K562 (cell line): ENCODE data around the gene GLB1L2. TPM values are rescaled to one million over a fixed set of nuclear protein-coding genes. Genes with fewer than 3 reads are reported as not detected.

ENCODE experiments used
- ATAC-seq: fragments of 200-7000 bp; cut with Tn5 transposase; 3 replicates; pipeline ENCODE4 v1.9.1; 2020; ENCODE audit warnings: moderate library complexity
- BruUV-seq: library from RNA; stranded (reverse); fragments of 400-500 nt; replicated peaks from 2 replicates; lab custom pipeline; 2021; lab: Mats Ljungman, UMichigan
- CTCF ChIA-PET: fragments of 300-600 bp; formaldehyde crosslinking; extraction: SDS; loops from one replicate; lab custom pipeline; 2021; ENCODE audit warnings: low intra/inter-chr PET ratio; lab: Yijun Ruan, JAX
- POLR2A ChIA-PET: fragments of 300-600, 350-650 bp; sonication (Branson Sonifier 250); formaldehyde crosslinking; extraction: SDS; loops from one replicate; lab custom pipeline; 2021; ENCODE audit warnings: antibody characterized with exemption, inconsistent platforms; lab: Yijun Ruan, JAX
- DNase-seq, 4 experiments: peaks; one replicate each; pipeline versions ENCODE4 v3.0.0 to v3.0.0-alpha.2; 2011 to 2018; ENCODE audit warnings: low spot score in 3 of 4, mixed read lengths in 3 of 4; ENCODE audit errors: extremely low read depth in 1 of 4
- FAIRE-seq: peaks from 2 replicates; lab custom pipeline; 2011; peaks lifted over from hg19 to GRCh38; lab: Jason Lieb, UNC
- H2AFZ ChIP-seq: 2 replicates; pipeline ENCODE4 v1.6.0; 2011; ENCODE audit warnings: low read depth, low read length, control low read depth, inconsistent platforms
- H3K27ac ChIP-seq: fragments of 200-600 bp; 3 replicates; pipeline ENCODE4 v1.8.0; 2011; ENCODE audit warnings: low read depth, mild to moderate bottlenecking, control low read depth, inconsistent platforms, low read length, moderate library complexity, mixed read lengths; ENCODE audit errors: extremely low read depth
- H3K27me3 ChIP-seq, 2 experiments: fragments of 300-600 bp in 1 of 2; 2 replicates in 1 of 2; 3 replicates in 1 of 2; pipeline versions ENCODE4 v1.6.0 to v1.8.0; 2011; ENCODE audit warnings: inconsistent platforms in 2 of 2, low read length in 2 of 2, mild to moderate bottlenecking in 1 of 2, mixed read lengths in 1 of 2, moderate library complexity in 1 of 2; ENCODE audit not compliant: control insufficient read depth in 2 of 2, insufficient read depth in 2 of 2
- H3K36me3 ChIP-seq: fragments of 300-600 bp; 3 replicates; pipeline ENCODE4 v1.8.0; 2011; ENCODE audit warnings: mild to moderate bottlenecking, low read length, inconsistent platforms; ENCODE audit not compliant: control insufficient read depth, insufficient read depth
- H3K4me1 ChIP-seq, 2 experiments: fragments of 200-600 bp in 1 of 2; replicated peaks in 1 of 2; 2 replicates in 1 of 2; 3 replicates in 1 of 2; pipeline versions ENCODE4 v1.5.1 to v1.8.0; 2011; ENCODE audit warnings: inconsistent platforms in 2 of 2, low read length in 2 of 2, mild to moderate bottlenecking in 1 of 2, mixed read lengths in 1 of 2, moderate library complexity in 1 of 2; ENCODE audit not compliant: control insufficient read depth in 2 of 2, insufficient read depth in 2 of 2
- H3K4me2 ChIP-seq: 2 replicates; pipeline ENCODE4 v1.6.1; 2011; ENCODE audit warnings: low read length, control low read depth, inconsistent platforms, mixed read lengths; ENCODE audit not compliant: insufficient read depth
- H3K4me3 ChIP-seq: fragments of 200-600 bp; sonication (generic), shearing (Covaris generic); 2 replicates; pipeline ENCODE4 v1.5.1; 2016; ENCODE audit warnings: control low read depth, inconsistent platforms
- H3K79me2 ChIP-seq: fragments of 200-600 bp; 3 replicates; pipeline ENCODE4 v1.8.0; 2011; ENCODE audit warnings: low read length, inconsistent platforms; ENCODE audit not compliant: control insufficient read depth, insufficient read depth
- H3K9ac ChIP-seq, 2 experiments: 2 replicates each; pipeline versions ENCODE4 v1.6.0 to v1.6.1; 2011; ENCODE audit warnings: low read depth in 2 of 2, low read length in 2 of 2, control low read depth in 1 of 2, inconsistent platforms in 1 of 2, mild to moderate bottlenecking in 1 of 2, mixed read lengths in 1 of 2; ENCODE audit not compliant: insufficient read depth in 1 of 2
- H3K9me1 ChIP-seq: one replicate; pipeline ENCODE4 v1.6.0; 2011; ENCODE audit warnings: inconsistent platforms, mild to moderate bottlenecking, low read length, moderate library complexity; ENCODE audit not compliant: control insufficient read depth, insufficient read depth
- H3K9me3 ChIP-seq: replicated peaks from 2 replicates; pipeline ENCODE4 v1.5.1; 2011; ENCODE audit warnings: low read depth, low read length, inconsistent platforms; ENCODE audit not compliant: control insufficient read depth, insufficient read depth
- H4K20me1 ChIP-seq: replicated peaks from 2 replicates; pipeline ENCODE4 v1.6.1; 2011; ENCODE audit warnings: low read length, inconsistent platforms, mixed read lengths; ENCODE audit not compliant: control insufficient read depth, insufficient read depth
- CHAMP1 ChIP-seq: fragments of 450-650 bp; IDR thresholded peaks from 2 replicates; pipeline ENCODE4 v1.6.1; 2016; ENCODE audit warnings: mild to moderate bottlenecking
- HLTF ChIP-seq: fragments of 450-650 bp; IDR thresholded peaks from 2 replicates; pipeline ENCODE4 v1.6.1; 2016
- KAT8 ChIP-seq: fragments of 450-650 bp; IDR thresholded peaks from 2 replicates; pipeline ENCODE4 v1.6.1; 2016; ENCODE audit warnings: low read depth, mild to moderate bottlenecking
- MIER1 ChIP-seq: fragments of 450-650 bp; IDR thresholded peaks from 2 replicates; pipeline ENCODE4 v1.6.1; 2016; ENCODE audit warnings: antibody characterized with exemption, mild to moderate bottlenecking, low read depth
- POLR3A ChIP-seq: IDR thresholded peaks from 2 replicates; pipeline ENCODE4 v1.6.1; 2011; ENCODE audit warnings: borderline replicate concordance, mild to moderate bottlenecking, moderate library complexity; ENCODE audit not compliant: insufficient read length, insufficient read depth; ENCODE audit errors: extremely low read depth
- TFE3 ChIP-seq: fragments of 450-650 bp; formaldehyde crosslinking; IDR thresholded peaks from 2 replicates; pipeline ENCODE4 v1.4.0; 2020; ENCODE audit warnings: mild to moderate bottlenecking, mixed read lengths
- ZC3H8 ChIP-seq: fragments of 450-650 bp; IDR thresholded peaks from 2 replicates; pipeline ENCODE4 v1.6.1; 2017
- ZEB2 ChIP-seq: fragments of 450-650 bp; IDR thresholded peaks from 2 replicates; pipeline ENCODE4 v1.6.1; 2016
- ZFP36 ChIP-seq: fragments of 150-350 bp; IDR thresholded peaks from 2 replicates; pipeline ENCODE4 v1.6.1; 2018; ENCODE audit warnings: low read length, low read depth; ENCODE audit not compliant: partially characterized antibody
- ZNF354B ChIP-seq: fragments of 250-450 bp; sonication (Bioruptor Pico); IDR thresholded peaks from 2 replicates; pipeline ENCODE4 v1.4.0; 2020
- ZNF785 ChIP-seq: fragments of 250-450 bp; sonication (Bioruptor Pico); IDR thresholded peaks from 2 replicates; pipeline ENCODE4 v1.4.0; 2020; ENCODE audit warnings: mild to moderate bottlenecking
- WGBS: fragments of 100-300 bp; shearing (Covaris generic); methylation state at CpG from one replicate; pipeline ENCODE4 v1.1.6; 2016; ENCODE audit warnings: low coverage, mixed read lengths; ENCODE audit not compliant: insufficient coverage; ENCODE audit errors: missing lambda C conversion rate; 5-methylcytosine and 5-hydroxymethylcytosine counted together
- in situ Hi-C: fragments of 300-500 bp; cut with MboI; formaldehyde crosslinking; loops from 4 replicates; pipeline ENCODE4 v1.15.0; 2018; ENCODE audit warnings: inconsistent platforms, mixed read lengths
- intact Hi-C: fragments of 100-400 bp; cut with micrococcal nuclease; formaldehyde crosslinking; loops from 2 replicates; pipeline ENCODE4 v1.14.2; 2022
- polyA plus RNA-seq, 8 experiments: library from polyadenylated mRNA; depleted of rRNA in 4 of 8; stranded (reverse) in 5 of 8; unstranded in 3 of 8; fragments of >200 nt; fragmentation: Nextera tagmentation in 2 of 8; fragmentation: Illumina TruSeq in 1 of 8; extraction: Ambion mirVana in 2 of 8; extraction: Trizol in 1 of 8; gene quantifications; 2 replicates each; pipeline versions ENCODE4 v1.2.1 to v1.2.3, GENCODE V29; 2011 to 2014; ENCODE audit warnings: inconsistent platforms in 1 of 8, missing spikeins in 1 of 8
- total RNA-seq, 7 experiments: library from RNA; depleted of rRNA in 6 of 7; stranded (reverse); fragments of >200 nt in 6 of 7; fragmentation: Illumina TruSeq in 2 of 7; extraction: Trizol in 2 of 7; gene quantifications; 2 replicates each; pipeline versions ENCODE4 v1.2.1 to v1.2.3, GENCODE V29; 2011 to 2021; ENCODE audit warnings: low replicate concordance in 1 of 7
- TF ChIP-seq, protein P1 (sequence below), 2 experiments: IDR thresholded peaks; 2 replicates each; pipeline ENCODE4 v1.6.1; 2012; ENCODE audit warnings: improper control_type of control experiment in 2 of 2, low read depth in 2 of 2, low read length in 2 of 2, borderline replicate concordance in 1 of 2
- TF ChIP-seq, protein P2 (sequence below): IDR thresholded peaks from 3 replicates; pipeline ENCODE4 v1.6.1; 2011; ENCODE audit warnings: borderline replicate concordance, mild to moderate bottlenecking; ENCODE audit not compliant: insufficient read length, insufficient read depth

Gene GLB1L2
- total and polyA plus RNA-seq, 9 of the 15 experiments (the other 6 are each of a cell fraction or from before 2014, with no cell fraction given): 0.84 to 21.4 (median 13.8) TPM

GRCh38 chr11:134410766-134411165, 79.0 kb downstream of the GLB1L2 start:
- Histone ChIP-seq H3K27me3 (peaks cover 15 to 47% of the 10 kb centered on the region in 2 experiments), H3K4me2 (no peak overlapping the region), H3K4me1 (peaks cover 0 to 9% of the 10 kb centered on the region in 2 experiments; a peak in 1 of 5 replicates), H4K20me1 (peaks cover 8% of the 10 kb centered on the region), H3K79me2 (no peaks in the 10 kb centered on the region), H3K9me3 (no peaks in the 10 kb centered on the region), H3K9ac (no peak overlapping the region), H3K36me3 (no peaks in the 10 kb centered on the region), H3K9me1 (no peaks in the 10 kb centered on the region), H3K4me3 (no peak overlapping the region), H2AFZ (no peak overlapping the region), H3K27ac (no peak overlapping the region)
- BruUV-seq: no TSS peak
- DNase-seq: no peak
- CTCF ChIA-PET: no interaction called here
- in situ Hi-C loops (no loop called here), intact Hi-C loops (no loop called here)
- no peak for FAIRE-seq
- no peak for ATAC-seq
- WGBS: 2% methylated on average over 5 of the region's 5 CpGs
- POLR2A ChIA-PET: no interaction called here
- TF ChIP-seq KAT8 (no peak), CHAMP1 (no peak), MIER1 (no peak), ZNF354B (CRISPR knock-in tag) (no peak), ZFP36 (no peak), ZEB2 (no peak), ZC3H8 (no peak), HLTF (no peak), TFE3 (no peak), ZNF785 (CRISPR knock-in tag) (no peak), POLR3A (no peak)
- TF ChIP-seq, protein P1, sequence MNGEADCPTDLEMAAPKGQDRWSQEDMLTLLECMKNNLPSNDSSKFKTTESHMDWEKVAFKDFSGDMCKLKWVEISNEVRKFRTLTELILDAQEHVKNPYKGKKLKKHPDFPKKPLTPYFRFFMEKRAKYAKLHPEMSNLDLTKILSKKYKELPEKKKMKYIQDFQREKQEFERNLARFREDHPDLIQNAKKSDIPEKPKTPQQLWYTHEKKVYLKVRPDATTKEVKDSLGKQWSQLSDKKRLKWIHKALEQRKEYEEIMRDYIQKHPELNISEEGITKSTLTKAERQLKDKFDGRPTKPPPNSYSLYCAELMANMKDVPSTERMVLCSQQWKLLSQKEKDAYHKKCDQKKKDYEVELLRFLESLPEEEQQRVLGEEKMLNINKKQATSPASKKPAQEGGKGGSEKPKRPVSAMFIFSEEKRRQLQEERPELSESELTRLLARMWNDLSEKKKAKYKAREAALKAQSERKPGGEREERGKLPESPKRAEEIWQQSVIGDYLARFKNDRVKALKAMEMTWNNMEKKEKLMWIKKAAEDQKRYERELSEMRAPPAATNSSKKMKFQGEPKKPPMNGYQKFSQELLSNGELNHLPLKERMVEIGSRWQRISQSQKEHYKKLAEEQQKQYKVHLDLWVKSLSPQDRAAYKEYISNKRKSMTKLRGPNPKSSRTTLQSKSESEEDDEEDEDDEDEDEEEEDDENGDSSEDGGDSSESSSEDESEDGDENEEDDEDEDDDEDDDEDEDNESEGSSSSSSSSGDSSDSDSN (IDR thresholded peaks at IDR 0.05; ENCODE audit: borderline replicate concordance in 1 of 2, low read depth in 2 of 2, low read length in 2 of 2): no peak
- TF ChIP-seq, protein P2, sequence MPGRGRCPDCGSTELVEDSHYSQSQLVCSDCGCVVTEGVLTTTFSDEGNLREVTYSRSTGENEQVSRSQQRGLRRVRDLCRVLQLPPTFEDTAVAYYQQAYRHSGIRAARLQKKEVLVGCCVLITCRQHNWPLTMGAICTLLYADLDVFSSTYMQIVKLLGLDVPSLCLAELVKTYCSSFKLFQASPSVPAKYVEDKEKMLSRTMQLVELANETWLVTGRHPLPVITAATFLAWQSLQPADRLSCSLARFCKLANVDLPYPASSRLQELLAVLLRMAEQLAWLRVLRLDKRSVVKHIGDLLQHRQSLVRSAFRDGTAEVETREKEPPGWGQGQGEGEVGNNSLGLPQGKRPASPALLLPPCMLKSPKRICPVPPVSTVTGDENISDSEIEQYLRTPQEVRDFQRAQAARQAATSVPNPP: no peak
